WERI-Rb-1 (cell line): ENCODE results near the gene TNKS1BP1.

Experiments
- DNase-seq: peaks from one replicate; pipeline ENCODE4 v3.0.0-alpha.2; 2020
- H3K27ac ChIP-seq: fragments of 250-450 bp; sonication (Bioruptor Pico); 2 replicates; pipeline ENCODE4 v1.5.1; 2020; ENCODE audit warnings: mild to moderate bottlenecking, moderate library complexity
- H3K27me3 ChIP-seq: fragments of 250-450 bp; sonication (Bioruptor Pico); 2 replicates; pipeline ENCODE4 v1.5.1; 2021; ENCODE audit warnings: mild to moderate bottlenecking, low read depth, moderate library complexity; ENCODE audit not compliant: insufficient read depth, severe bottlenecking
- H3K36me3 ChIP-seq: fragments of 250-450 bp; sonication (Bioruptor Pico); 2 replicates; pipeline ENCODE4 v1.5.1; 2020; ENCODE audit warnings: mild to moderate bottlenecking, moderate library complexity
- H3K4me3 ChIP-seq: 2 replicates; pipeline ENCODE4 v1.5.1; 2011; ENCODE audit warnings: low read depth, mild to moderate bottlenecking, control low read depth, low read length
- H3K9me3 ChIP-seq: fragments of 250-450 bp; sonication (Bioruptor Pico); 2 replicates; pipeline ENCODE4 v1.5.1; 2021; ENCODE audit warnings: mild to moderate bottlenecking, moderate library complexity; ENCODE audit not compliant: severe bottlenecking
- TF ChIP-seq, protein P1 (sequence below): IDR thresholded peaks from 2 replicates; pipeline ENCODE4 v1.5.1; 2011; ENCODE audit warnings: low read depth, mild to moderate bottlenecking, control low read depth, inconsistent platforms, low read length

The TNKS1BP1 gene

GRCh38 chr11:57251491-57252104 is 73.2 kb downstream of the TNKS1BP1 start:
- Histone ChIP-seq H3K36me3 (no peaks in the 10 kb centered on the region), H3K27me3 (peaks cover 57% of the 10 kb centered on the region), H3K27ac (no peak overlapping the region), H3K9me3 (no peaks in the 10 kb centered on the region), H3K4me3 (no peak overlapping the region)
- TF ChIP-seq, protein P1, sequence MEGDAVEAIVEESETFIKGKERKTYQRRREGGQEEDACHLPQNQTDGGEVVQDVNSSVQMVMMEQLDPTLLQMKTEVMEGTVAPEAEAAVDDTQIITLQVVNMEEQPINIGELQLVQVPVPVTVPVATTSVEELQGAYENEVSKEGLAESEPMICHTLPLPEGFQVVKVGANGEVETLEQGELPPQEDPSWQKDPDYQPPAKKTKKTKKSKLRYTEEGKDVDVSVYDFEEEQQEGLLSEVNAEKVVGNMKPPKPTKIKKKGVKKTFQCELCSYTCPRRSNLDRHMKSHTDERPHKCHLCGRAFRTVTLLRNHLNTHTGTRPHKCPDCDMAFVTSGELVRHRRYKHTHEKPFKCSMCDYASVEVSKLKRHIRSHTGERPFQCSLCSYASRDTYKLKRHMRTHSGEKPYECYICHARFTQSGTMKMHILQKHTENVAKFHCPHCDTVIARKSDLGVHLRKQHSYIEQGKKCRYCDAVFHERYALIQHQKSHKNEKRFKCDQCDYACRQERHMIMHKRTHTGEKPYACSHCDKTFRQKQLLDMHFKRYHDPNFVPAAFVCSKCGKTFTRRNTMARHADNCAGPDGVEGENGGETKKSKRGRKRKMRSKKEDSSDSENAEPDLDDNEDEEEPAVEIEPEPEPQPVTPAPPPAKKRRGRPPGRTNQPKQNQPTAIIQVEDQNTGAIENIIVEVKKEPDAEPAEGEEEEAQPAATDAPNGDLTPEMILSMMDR: no peak
- no peak for DNase-seq

DNA sequence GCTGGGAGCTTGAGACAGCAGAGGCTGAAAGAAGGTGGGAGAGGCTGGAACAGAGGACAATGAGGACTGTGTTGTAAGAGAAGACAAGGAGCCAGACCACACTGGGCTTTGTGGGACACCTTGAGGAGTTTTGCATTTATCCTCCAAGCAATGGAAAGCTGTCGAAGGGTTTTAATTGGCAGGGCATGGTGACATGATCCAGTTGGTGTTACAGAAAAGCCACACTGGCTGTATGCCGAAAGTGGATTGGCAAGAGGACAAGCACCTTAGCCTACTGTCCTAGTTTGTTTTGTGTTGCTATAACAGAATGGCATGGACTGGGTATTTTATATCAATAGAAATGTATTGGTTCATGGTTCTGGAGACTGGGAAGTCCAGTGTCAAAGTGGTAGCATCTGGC is 73.7 kb downstream of the TNKS1BP1 start:
- H3K27ac ChIP-seq: no peak overlapping the region
- H3K9me3 ChIP-seq: no peaks in the 10 kb centered on the region
- TF ChIP-seq, protein P1: no peak
- no peak overlapping the region for H3K4me3 ChIP-seq
- peaks cover 57% of the 10 kb centered on the region for H3K27me3 ChIP-seq
- DNase-seq: no peak
- no peaks in the 10 kb centered on the region for H3K36me3 ChIP-seq
